ENCODE measurements around the gene FKBP6.

The FKBP6 gene

DNA sequence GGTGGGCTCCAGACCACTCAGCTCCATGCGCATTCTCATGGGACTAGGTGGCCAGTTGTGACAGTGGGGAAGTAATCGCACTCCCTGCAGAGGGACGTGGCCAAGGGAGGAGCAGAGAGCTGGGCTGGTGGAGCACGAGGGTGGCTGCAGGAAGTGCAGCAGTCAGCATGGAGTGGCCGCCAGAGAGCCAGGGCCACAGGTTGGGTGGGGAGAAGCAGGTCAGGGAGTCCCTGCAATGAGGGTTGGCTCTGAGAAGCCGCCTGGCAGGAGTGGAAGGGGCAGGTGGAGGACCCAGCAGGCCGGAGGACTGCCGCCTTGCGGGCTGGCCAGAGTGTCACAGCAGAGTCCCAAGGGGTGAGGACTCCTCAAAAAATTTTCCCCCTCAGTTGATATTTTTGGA, 26.2 kb downstream of the FKBP6 start:
- Histone ChIP-seq H3K36me3 (ENCODE audit: control insufficient read depth in 1 of 2, insufficient read depth in 2 of 2, low read length in 2 of 2) (no peaks in the 10 kb centered on the region), H2AFZ (ENCODE audit: insufficient read depth, low read length, poor library complexity) (no peak overlapping the region)
- WGBS (ENCODE audit: extremely low coverage, insufficient coverage, insufficient read length): no CpG with 5 or more reads among the region's 9 CpGs

GRCh38 chr7:73354821-73355220, 26.9 kb downstream of the FKBP6 start:
- Histone ChIP-seq H2AFZ (ENCODE audit: insufficient read depth, low read length, poor library complexity) (no peak overlapping the region), H3K18ac (ENCODE audit: low read length) (no peak overlapping the region), H3K79me2 (ENCODE audit: control insufficient read depth, insufficient read depth, low read length, poor library complexity) (no peaks in the 10 kb centered on the region), H4K8ac (ENCODE audit: low read depth, low read length) (no peak overlapping the region), H3K14ac (ENCODE audit: low read length) (no peak overlapping the region), H3K4me3 (ENCODE audit: low read depth, low read length) (no peak overlapping the region), H2AK5ac (ENCODE audit: low read length) (no peak overlapping the region), H3K36me3 (ENCODE audit: control insufficient read depth in 1 of 2, insufficient read depth in 2 of 2, low read length in 2 of 2) (no peaks in the 10 kb centered on the region), H3K79me1 (ENCODE audit: low read length) (no peaks in the 10 kb centered on the region), H3K4me1 (ENCODE audit: control insufficient read depth in 1 of 2, insufficient read depth in 2 of 2, low read length in 2 of 2) (no peaks in the 10 kb centered on the region), H2BK5ac (ENCODE audit: low read depth, low read length, poor library complexity) (no peak overlapping the region), H2BK120ac (ENCODE audit: insufficient read depth, low read length, poor library complexity) (no peak overlapping the region), H3K27ac (ENCODE audit: low read depth, low read length) (no peak overlapping the region), H4K91ac (ENCODE audit: low read depth, low read length) (no peak overlapping the region), H3K23ac (ENCODE audit: low read length) (no peak overlapping the region), H3K4me2 (ENCODE audit: low read length) (no peak overlapping the region), H3K4ac (ENCODE audit: low read depth, low read length) (no peak overlapping the region), H3K9me3 (ENCODE audit: insufficient read depth, low read depth, low read length) (peaks cover 2% of the 10 kb centered on the region), H3K9ac (ENCODE audit: low read length) (no peak overlapping the region), H4K12ac (ENCODE audit: low read depth, low read length) (no peak overlapping the region), H3K27me3 (ENCODE audit: insufficient read depth, low read length) (no peaks in the 10 kb centered on the region), H2BK12ac (ENCODE audit: low read length) (no peak overlapping the region)
- DNase-seq: no peak
- no CpG with 5 or more reads among the region's 17 CpGs for WGBS (ENCODE audit: extremely low coverage, insufficient coverage, insufficient read length)

More for the DNA sequence above, 26.2 kb downstream of the FKBP6 start:
- Histone ChIP-seq H3K9ac (ENCODE audit: low read length) (no peak overlapping the region), H2AK5ac (ENCODE audit: low read length) (no peak overlapping the region), H3K9me3 (ENCODE audit: insufficient read depth, low read depth, low read length) (peaks cover 2% of the 10 kb centered on the region), H2BK120ac (ENCODE audit: insufficient read depth, low read length, poor library complexity) (no peak overlapping the region), H3K4me2 (ENCODE audit: low read length) (no peak overlapping the region), H2BK5ac (ENCODE audit: low read depth, low read length, poor library complexity) (no peak overlapping the region), H3K4ac (ENCODE audit: low read depth, low read length) (no peak overlapping the region), H3K4me1 (ENCODE audit: control insufficient read depth in 1 of 2, insufficient read depth in 2 of 2, low read length in 2 of 2) (no peaks in the 10 kb centered on the region), H4K91ac (ENCODE audit: low read depth, low read length) (no peak overlapping the region), H4K8ac (ENCODE audit: low read depth, low read length) (no peak overlapping the region), H3K79me2 (ENCODE audit: control insufficient read depth, insufficient read depth, low read length, poor library complexity) (no peaks in the 10 kb centered on the region), H4K12ac (ENCODE audit: low read depth, low read length) (no peak overlapping the region), H3K18ac (ENCODE audit: low read length) (no peak overlapping the region), H3K79me1 (ENCODE audit: low read length) (no peaks in the 10 kb centered on the region), H3K27ac (ENCODE audit: low read depth, low read length) (no peak overlapping the region), H3K23ac (ENCODE audit: low read length) (no peak overlapping the region), H3K27me3 (ENCODE audit: insufficient read depth, low read length) (no peaks in the 10 kb centered on the region), H2BK12ac (ENCODE audit: low read length) (no peak overlapping the region), H3K4me3 (ENCODE audit: low read depth, low read length) (no peak overlapping the region), H3K14ac (ENCODE audit: low read length) (no peak overlapping the region)
- DNase-seq: no peak

GRCh38 chr7:73356159-73356558, 28.2 kb downstream of the FKBP6 start:
- no peak overlapping the region for H2BK120ac ChIP-seq (ENCODE audit: insufficient read depth, low read length, poor library complexity)
- no peak overlapping the region for H3K4me3 ChIP-seq (ENCODE audit: low read depth, low read length)
- DNase-seq: no peak
- H2AK5ac ChIP-seq (ENCODE audit: low read length): no peak overlapping the region
- H3K4ac ChIP-seq (ENCODE audit: low read depth, low read length): no peak overlapping the region
- H3K9ac ChIP-seq (ENCODE audit: low read length): no peak overlapping the region
- no peaks in the 10 kb centered on the region for H3K4me1 ChIP-seq (ENCODE audit: control insufficient read depth in 1 of 2, insufficient read depth in 2 of 2, low read length in 2 of 2)
- H3K18ac ChIP-seq (ENCODE audit: low read length): no peak overlapping the region
- H4K8ac ChIP-seq (ENCODE audit: low read depth, low read length): no peak overlapping the region
- WGBS (ENCODE audit: extremely low coverage, insufficient coverage, insufficient read length): no CpG with 5 or more reads among the region's 5 CpGs
- no peak overlapping the region for H2AFZ ChIP-seq (ENCODE audit: insufficient read depth, low read length, poor library complexity)
- H3K27ac ChIP-seq (ENCODE audit: low read depth, low read length): no peak overlapping the region
- no peak overlapping the region for H2BK12ac ChIP-seq (ENCODE audit: low read length)
- no peak overlapping the region for H3K23ac ChIP-seq (ENCODE audit: low read length)
- H3K79me1 ChIP-seq (ENCODE audit: low read length): no peaks in the 10 kb centered on the region
- H4K12ac ChIP-seq (ENCODE audit: low read depth, low read length): no peak overlapping the region
- peaks cover 2% of the 10 kb centered on the region for H3K9me3 ChIP-seq (ENCODE audit: insufficient read depth, low read depth, low read length)
- no peaks in the 10 kb centered on the region for H3K79me2 ChIP-seq (ENCODE audit: control insufficient read depth, insufficient read depth, low read length, poor library complexity)
- no peak overlapping the region for H4K91ac ChIP-seq (ENCODE audit: low read depth, low read length)
- no peak overlapping the region for H3K14ac ChIP-seq (ENCODE audit: low read length)
- no peaks in the 10 kb centered on the region for H3K27me3 ChIP-seq (ENCODE audit: insufficient read depth, low read length)
- no peak overlapping the region for H2BK5ac ChIP-seq (ENCODE audit: low read depth, low read length, poor library complexity)
- no peaks in the 10 kb centered on the region for H3K36me3 ChIP-seq (ENCODE audit: control insufficient read depth in 1 of 2, insufficient read depth in 2 of 2, low read length in 2 of 2)
- H3K4me2 ChIP-seq (ENCODE audit: low read length): no peak overlapping the region

DNA sequence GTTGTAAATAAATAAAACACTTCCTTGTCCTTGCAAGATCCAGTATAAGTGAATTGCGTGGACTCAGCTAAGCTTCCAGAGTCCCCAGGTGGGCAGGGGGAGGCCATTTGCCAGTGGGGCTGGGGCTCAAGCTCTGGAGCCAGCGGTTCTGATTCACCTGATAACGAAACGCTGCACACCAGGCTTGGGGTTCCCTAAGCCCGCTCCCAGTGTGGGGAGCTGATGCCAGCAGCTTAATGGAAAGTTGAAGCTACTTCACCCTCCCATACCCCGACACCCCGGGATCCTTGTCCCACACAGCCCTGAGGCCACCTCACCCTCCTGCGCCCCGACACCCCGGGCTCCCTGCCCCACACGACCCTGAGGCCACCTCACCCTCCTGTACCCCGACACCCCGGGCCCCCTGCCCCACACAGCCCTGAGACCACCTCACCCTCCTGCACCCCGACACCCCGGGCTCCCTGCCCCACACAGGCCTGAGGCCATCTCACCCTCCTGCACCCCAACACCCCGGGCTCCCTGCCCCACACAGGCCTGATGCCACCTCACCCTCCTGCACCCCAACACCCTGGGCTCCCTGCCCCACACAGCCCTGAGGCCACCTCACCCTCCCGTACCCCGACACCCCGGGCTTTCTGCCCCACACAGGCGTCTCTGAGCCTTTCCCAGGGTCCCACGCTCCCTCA, 30.8 kb downstream of the FKBP6 start:
- Histone ChIP-seq H2BK5ac (ENCODE audit: low read depth, low read length, poor library complexity) (no peak overlapping the region), H3K14ac (ENCODE audit: low read length) (no peak overlapping the region), H2AFZ (ENCODE audit: insufficient read depth, low read length, poor library complexity) (no peak overlapping the region), H3K9me3 (ENCODE audit: insufficient read depth, low read depth, low read length) (no peaks in the 10 kb centered on the region), H3K36me3 (ENCODE audit: control insufficient read depth in 1 of 2, insufficient read depth in 2 of 2, low read length in 2 of 2) (no peaks in the 10 kb centered on the region), H3K23ac (ENCODE audit: low read length) (no peak overlapping the region), H3K79me1 (ENCODE audit: low read length) (no peaks in the 10 kb centered on the region), H4K8ac (ENCODE audit: low read depth, low read length) (no peak overlapping the region), H3K4me2 (ENCODE audit: low read length) (no peak overlapping the region), H3K27me3 (ENCODE audit: insufficient read depth, low read length) (no peaks in the 10 kb centered on the region), H4K12ac (ENCODE audit: low read depth, low read length) (no peak overlapping the region), H3K4me1 (ENCODE audit: control insufficient read depth in 1 of 2, insufficient read depth in 2 of 2, low read length in 2 of 2) (no peaks in the 10 kb centered on the region), H2BK12ac (ENCODE audit: low read length) (no peak overlapping the region), H3K9ac (ENCODE audit: low read length) (no peak overlapping the region), H3K27ac (ENCODE audit: low read depth, low read length) (no peak overlapping the region), H3K79me2 (ENCODE audit: control insufficient read depth, insufficient read depth, low read length, poor library complexity) (no peaks in the 10 kb centered on the region), H2AK5ac (ENCODE audit: low read length) (no peak overlapping the region), H3K18ac (ENCODE audit: low read length) (no peak overlapping the region), H2BK120ac (ENCODE audit: insufficient read depth, low read length, poor library complexity) (no peak overlapping the region), H4K91ac (ENCODE audit: low read depth, low read length) (no peak overlapping the region), H3K4ac (ENCODE audit: low read depth, low read length) (no peak overlapping the region), H3K4me3 (ENCODE audit: low read depth, low read length) (no peak overlapping the region)
- no peak for DNase-seq
- no CpG with 5 or more reads among the region's 21 CpGs for WGBS (ENCODE audit: extremely low coverage, insufficient coverage, insufficient read length)

Measured in trophoblast cell (in vitro differentiated cells and primary cell).